ENCODE results near the gene C1orf74.

DNA sequence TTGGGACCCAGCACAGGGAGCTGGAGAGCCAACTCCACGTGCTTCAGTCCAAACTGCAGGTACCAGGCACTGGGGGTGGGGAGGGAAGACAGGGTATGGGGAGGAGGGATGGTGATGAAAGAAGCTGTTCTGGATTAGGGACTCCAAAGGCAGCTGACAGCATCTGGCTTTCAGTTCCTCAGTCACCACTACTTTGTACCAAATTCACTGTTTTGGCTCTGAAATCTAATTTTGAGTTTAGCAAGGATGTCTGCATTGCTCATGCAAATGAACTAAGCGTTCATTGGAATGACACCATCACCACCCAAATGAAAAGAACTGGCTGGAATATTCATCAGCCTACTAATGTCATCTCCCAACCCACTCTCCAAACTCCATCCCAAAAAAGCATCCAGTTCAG is 8.7 kb downstream of the C1orf74 start:
- TF ChIP-seq YY1 (IDR thresholded peaks at IDR 0.05; ENCODE audit: low read depth) (no peak), TAF1 (IDR thresholded peaks at IDR 0.05; ENCODE audit: low read depth) (no peak), FOXM1 (IDR thresholded peaks at IDR 0.05; ENCODE audit: borderline replicate concordance, low read depth) (no peak), NFIC (IDR thresholded peaks at IDR 0.05) (no peak)
- TF ChIP-seq, protein P1, sequence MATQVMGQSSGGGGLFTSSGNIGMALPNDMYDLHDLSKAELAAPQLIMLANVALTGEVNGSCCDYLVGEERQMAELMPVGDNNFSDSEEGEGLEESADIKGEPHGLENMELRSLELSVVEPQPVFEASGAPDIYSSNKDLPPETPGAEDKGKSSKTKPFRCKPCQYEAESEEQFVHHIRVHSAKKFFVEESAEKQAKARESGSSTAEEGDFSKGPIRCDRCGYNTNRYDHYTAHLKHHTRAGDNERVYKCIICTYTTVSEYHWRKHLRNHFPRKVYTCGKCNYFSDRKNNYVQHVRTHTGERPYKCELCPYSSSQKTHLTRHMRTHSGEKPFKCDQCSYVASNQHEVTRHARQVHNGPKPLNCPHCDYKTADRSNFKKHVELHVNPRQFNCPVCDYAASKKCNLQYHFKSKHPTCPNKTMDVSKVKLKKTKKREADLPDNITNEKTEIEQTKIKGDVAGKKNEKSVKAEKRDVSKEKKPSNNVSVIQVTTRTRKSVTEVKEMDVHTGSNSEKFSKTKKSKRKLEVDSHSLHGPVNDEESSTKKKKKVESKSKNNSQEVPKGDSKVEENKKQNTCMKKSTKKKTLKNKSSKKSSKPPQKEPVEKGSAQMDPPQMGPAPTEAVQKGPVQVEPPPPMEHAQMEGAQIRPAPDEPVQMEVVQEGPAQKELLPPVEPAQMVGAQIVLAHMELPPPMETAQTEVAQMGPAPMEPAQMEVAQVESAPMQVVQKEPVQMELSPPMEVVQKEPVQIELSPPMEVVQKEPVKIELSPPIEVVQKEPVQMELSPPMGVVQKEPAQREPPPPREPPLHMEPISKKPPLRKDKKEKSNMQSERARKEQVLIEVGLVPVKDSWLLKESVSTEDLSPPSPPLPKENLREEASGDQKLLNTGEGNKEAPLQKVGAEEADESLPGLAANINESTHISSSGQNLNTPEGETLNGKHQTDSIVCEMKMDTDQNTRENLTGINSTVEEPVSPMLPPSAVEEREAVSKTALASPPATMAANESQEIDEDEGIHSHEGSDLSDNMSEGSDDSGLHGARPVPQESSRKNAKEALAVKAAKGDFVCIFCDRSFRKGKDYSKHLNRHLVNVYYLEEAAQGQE (IDR thresholded peaks at IDR 0.05; ENCODE audit: low read depth): no peak
- TF ChIP-seq, protein P2, sequence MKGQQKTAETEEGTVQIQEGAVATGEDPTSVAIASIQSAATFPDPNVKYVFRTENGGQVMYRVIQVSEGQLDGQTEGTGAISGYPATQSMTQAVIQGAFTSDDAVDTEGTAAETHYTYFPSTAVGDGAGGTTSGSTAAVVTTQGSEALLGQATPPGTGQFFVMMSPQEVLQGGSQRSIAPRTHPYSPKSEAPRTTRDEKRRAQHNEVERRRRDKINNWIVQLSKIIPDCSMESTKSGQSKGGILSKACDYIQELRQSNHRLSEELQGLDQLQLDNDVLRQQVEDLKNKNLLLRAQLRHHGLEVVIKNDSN (IDR thresholded peaks at IDR 0.05): no peak
